GM12878 (cell line): ENCODE measurements around the gene OXCT1. TPM values are rescaled to one million over a fixed set of nuclear protein-coding genes. Genes with fewer than 3 reads are reported as not detected.

Experiments used
- ATAC-seq: fragments of 200-7000 bp; cut with Tn5 transposase; 3 replicates; pipeline ENCODE4 v1.9.1; 2020; ENCODE audit warnings: mild to moderate bottlenecking, moderate library complexity
- BruUV-seq: library from RNA; stranded (reverse); fragments of 400-500 nt; replicated peaks from 2 replicates; lab custom pipeline; 2021; lab: Mats Ljungman, UMichigan
- CTCF ChIA-PET: fragments of 300-600 bp; sonication (Branson Sonifier 250); formaldehyde crosslinking; extraction: SDS; loops from one replicate; lab custom pipeline; 2021; ENCODE audit warnings: inconsistent platforms; lab: Yijun Ruan, JAX
- POLR2A ChIA-PET: fragments of 350-600 bp; formaldehyde crosslinking; extraction: SDS; loops from one replicate; lab custom pipeline; 2021; ENCODE audit warnings: inconsistent platforms; lab: Charles Lee
- RAD21 ChIA-PET: fragments of 300-600 bp; sonication (Branson Sonifier 250); formaldehyde crosslinking; loops from one replicate; lab custom pipeline; 2023; ENCODE audit warnings: antibody characterized with exemption; ENCODE audit not compliant: unreplicated experiment; lab: Charles Lee
- SMC1A ChIA-PET: fragments of 300-600 bp; sonication (Branson Sonifier 250); formaldehyde crosslinking; loops from one replicate; lab custom pipeline; 2023; ENCODE audit not compliant: unreplicated experiment, uncharacterized antibody; lab: Charles Lee
- DNase-seq: peaks from one replicate; pipeline ENCODE4 v3.0.0-alpha.2; 2011; ENCODE audit warnings: low read depth, low spot score
- FAIRE-seq: peaks from 3 replicates; lab custom pipeline; 2011; peaks lifted over from hg19 to GRCh38; lab: Jason Lieb, UNC
- H2AFZ ChIP-seq: 2 replicates; pipeline ENCODE4 v1.6.0; 2011; ENCODE audit warnings: low read depth, low read length, control low read depth; ENCODE audit not compliant: control insufficient read depth
- H3K27ac ChIP-seq: 2 replicates; pipeline ENCODE4 v1.5.1; 2011; ENCODE audit warnings: control low read depth; ENCODE audit not compliant: control insufficient read depth, insufficient read depth
- H3K27me3 ChIP-seq, 2 experiments: replicated peaks in 1 of 2; 2 replicates each; pipeline versions ENCODE4 v1.6.0 to v1.6.1; 2011; ENCODE audit warnings: low read length in 1 of 2; ENCODE audit not compliant: control insufficient read depth in 2 of 2, insufficient read depth in 2 of 2
- H3K36me3 ChIP-seq, 2 experiments: 2 replicates each; pipeline ENCODE4 v1.5.1; 2011; ENCODE audit warnings: low read length in 1 of 2; ENCODE audit not compliant: control insufficient read depth in 2 of 2, insufficient read depth in 2 of 2
- H3K4me1 ChIP-seq: 2 replicates; pipeline ENCODE4 v1.6.1; 2011; ENCODE audit warnings: mild to moderate bottlenecking, low read length, moderate library complexity, mixed read lengths; ENCODE audit not compliant: control insufficient read depth, insufficient read depth
- H3K4me2 ChIP-seq: 2 replicates; pipeline ENCODE4 v1.6.0; 2011; ENCODE audit warnings: control low read depth; ENCODE audit not compliant: control insufficient read depth, insufficient read depth
- H3K4me3 ChIP-seq: fragments of 200-600 bp; sonication (generic); 2 replicates; pipeline ENCODE4 v1.5.1; 2016
- H3K79me2 ChIP-seq: 2 replicates; pipeline ENCODE4 v1.6.0; 2011; ENCODE audit warnings: low read length; ENCODE audit not compliant: control insufficient read depth, insufficient read depth
- H3K9ac ChIP-seq: 2 replicates; pipeline ENCODE4 v1.8.0; 2011; ENCODE audit warnings: low read length, control low read depth, mixed read lengths; ENCODE audit not compliant: control insufficient read depth, insufficient read depth
- H3K9me3 ChIP-seq: replicated peaks from 3 replicates; pipeline ENCODE4 v1.5.1; 2011; ENCODE audit warnings: mild to moderate bottlenecking, low read length; ENCODE audit not compliant: control insufficient read depth, insufficient read depth
- H4K20me1 ChIP-seq: 2 replicates; pipeline ENCODE4 v1.6.0; 2011; ENCODE audit not compliant: control insufficient read depth, insufficient read depth
- NBN ChIP-seq: fragments of 450-650 bp; IDR thresholded peaks from 2 replicates; pipeline ENCODE4 v1.6.1; 2016
- STAT1 ChIP-seq: fragments of 450-650 bp; conservative IDR thresholded peaks from 2 replicates; pipeline ENCODE4 v1.6.1; 2014; ENCODE audit warnings: antibody characterized with exemption, mild to moderate bottlenecking
- TCF7 ChIP-seq: IDR thresholded peaks from 2 replicates; pipeline ENCODE4 v1.6.1; 2014; ENCODE audit warnings: antibody characterized with exemption, borderline replicate concordance
- YBX1 ChIP-seq: fragments of 450-650 bp; IDR thresholded peaks from 2 replicates; pipeline ENCODE4 v1.6.1; 2016; ENCODE audit warnings: antibody characterized with exemption
- WGBS: methylation state at CpG from one replicate; pipeline ENCODE4 v1.1.6; 2016; ENCODE audit warnings: low lambda C conversion rate; ENCODE audit not compliant: insufficient replicate concordance, insufficient coverage; ENCODE audit errors: missing lambda C conversion rate; 5-methylcytosine and 5-hydroxymethylcytosine counted together
- in situ Hi-C: fragments of 300-500 bp; cut with MboI; formaldehyde crosslinking; loops from 9 replicates; pipeline ENCODE4 v1.14.3; 2018; ENCODE audit warnings: mixed read lengths
- intact Hi-C: fragments of 100-400 bp; cut with micrococcal nuclease; formaldehyde crosslinking; loops from one replicate; pipeline ENCODE4 v1.14.2; 2022; ENCODE audit not compliant: unreplicated experiment
- polyA plus RNA-seq, 11 experiments: library from polyadenylated mRNA; depleted of rRNA in 4 of 11; unstranded in 6 of 11; stranded (reverse) in 5 of 11; fragments of >200 nt; fragmentation: Nextera tagmentation in 4 of 11; fragmentation: Illumina TruSeq in 1 of 11; extraction: Ambion mirVana in 4 of 11; extraction: Trizol in 1 of 11; gene quantifications; 1 replicate in 1 of 11; 2 replicates in 10 of 11; pipeline versions ENCODE4 v1.2.1 to v1.2.3, GENCODE V29; 2011 to 2016; ENCODE audit warnings: inconsistent platforms in 2 of 11, missing spikeins in 2 of 11, low read depth in 1 of 11
- total RNA-seq, 4 experiments: library from RNA; depleted of rRNA in 3 of 4; stranded (reverse); fragments of >200 nt in 3 of 4; fragmentation: Illumina TruSeq in 1 of 4; extraction: Trizol in 1 of 4; gene quantifications; 2 replicates each; pipeline versions ENCODE4 v1.2.1 to v1.2.3, GENCODE V29; 2013 to 2021
- TF ChIP-seq, protein P1 (sequence below): fragments of 450-650 bp; IDR thresholded peaks from 2 replicates; pipeline ENCODE4 v1.6.1; 2016; ENCODE audit warnings: mild to moderate bottlenecking
- TF ChIP-seq, protein P2 (sequence below): fragments of 450-650 bp; IDR thresholded peaks from 2 replicates; pipeline ENCODE4 v1.6.1; 2016; ENCODE audit warnings: mild to moderate bottlenecking
- TF ChIP-seq, protein P3 (sequence below): fragments of 450-650 bp; IDR thresholded peaks from 2 replicates; pipeline ENCODE4 v1.6.1; 2018; ENCODE audit warnings: borderline replicate concordance, mild to moderate bottlenecking; ENCODE audit not compliant: partially characterized antibody

Gene OXCT1
- total and polyA plus RNA-seq, 10 of the 15 experiments (the other 5 are each of a cell fraction or from before 2014, with no cell fraction given) = 46.9 to 103 (median 70.5) TPM

DNA sequence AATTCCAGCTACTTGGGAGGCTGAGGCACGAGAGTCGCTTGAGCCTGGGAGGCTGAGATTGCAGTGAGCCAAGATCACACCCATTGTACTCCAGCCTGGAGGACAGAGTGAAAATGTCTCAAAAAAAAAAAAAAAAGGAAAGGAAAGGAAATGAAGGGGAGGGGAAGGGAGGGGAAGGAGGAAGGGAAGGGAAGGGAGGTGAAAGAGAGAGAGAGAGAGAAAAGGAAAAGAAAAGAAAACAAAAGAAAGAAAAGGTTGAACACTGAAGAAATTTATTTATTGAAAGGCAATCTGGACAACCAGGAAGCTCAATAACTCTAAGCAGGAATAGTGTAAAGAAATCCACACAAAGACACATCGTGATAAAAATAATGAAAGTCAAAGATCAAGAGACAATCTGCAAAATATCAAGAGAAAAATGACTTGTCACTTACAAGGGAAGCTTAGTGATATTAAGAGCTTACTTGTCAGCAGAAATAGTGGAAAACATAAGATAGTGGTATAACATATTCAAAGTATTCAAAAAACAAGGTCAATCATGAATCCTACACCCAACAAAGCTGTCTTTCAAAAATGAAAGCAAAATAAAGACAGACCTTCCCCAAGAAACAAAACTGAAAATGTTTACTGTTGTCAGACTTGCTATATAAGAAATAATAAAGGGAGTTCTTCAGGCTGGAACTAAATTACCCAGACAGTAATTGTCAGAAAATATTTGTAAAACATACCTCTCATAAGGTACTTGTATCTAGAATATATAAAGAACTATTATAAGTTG lies 23.0 kb upstream of the OXCT1 start:
- Histone ChIP-seq H4K20me1 (no peaks in the 10 kb centered on the region), H3K4me2 (peak overlapping the region; percentile 80), H2AFZ (peak overlapping the region; percentile 82), H3K9ac (no peak overlapping the region), H3K27me3 (no peaks in the 10 kb centered on the region), H3K4me1 (0 out of 2 replicates have a peak, but pooled peaks cover 6% of the 10 kb centered on the region), H3K9me3 (no peaks in the 10 kb centered on the region; the same call in 2 of the 3 replicates)
- ATAC-seq (peak; percentile 70), DNase-seq (no peak), FAIRE-seq (peak; percentile 95)
- ChIA-PET RAD21 (interaction anchor here (2.7 kb wide), 1 partner anchor 11 kb away, joined by 6 read pairs; the partner anchor contains the start of gene RIMOC1), SMC1A (interaction anchor here (0.7 to 1.8 kb wide), 7 partner anchors 8 to 555 kb away, joined by 3 to 6 read pairs (median 4); partner anchors contain the start of gene RIMOC1)
- no TSS peak for BruUV-seq
- WGBS = 94% methylated on average over 3 of the region's 3 CpGs
- TF ChIP-seq STAT1 (no peak), TCF7 (no peak), NBN (peak; percentile 35; the same call in 1 of the 2 replicates), YBX1 (0 out of 2 replicates have a peak, but pooled peaks have one; percentile 6)
- TF ChIP-seq, protein P1, sequence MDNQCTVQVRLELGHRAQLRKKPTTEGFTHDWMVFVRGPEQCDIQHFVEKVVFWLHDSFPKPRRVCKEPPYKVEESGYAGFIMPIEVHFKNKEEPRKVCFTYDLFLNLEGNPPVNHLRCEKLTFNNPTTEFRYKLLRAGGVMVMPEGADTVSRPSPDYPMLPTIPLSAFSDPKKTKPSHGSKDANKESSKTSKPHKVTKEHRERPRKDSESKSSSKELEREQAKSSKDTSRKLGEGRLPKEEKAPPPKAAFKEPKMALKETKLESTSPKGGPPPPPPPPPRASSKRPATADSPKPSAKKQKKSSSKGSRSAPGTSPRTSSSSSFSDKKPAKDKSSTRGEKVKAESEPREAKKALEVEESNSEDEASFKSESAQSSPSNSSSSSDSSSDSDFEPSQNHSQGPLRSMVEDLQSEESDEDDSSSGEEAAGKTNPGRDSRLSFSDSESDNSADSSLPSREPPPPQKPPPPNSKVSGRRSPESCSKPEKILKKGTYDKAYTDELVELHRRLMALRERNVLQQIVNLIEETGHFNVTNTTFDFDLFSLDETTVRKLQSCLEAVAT = peak; percentile 60; the same call in 1 of the 2 replicates
- TF ChIP-seq, protein P2, sequence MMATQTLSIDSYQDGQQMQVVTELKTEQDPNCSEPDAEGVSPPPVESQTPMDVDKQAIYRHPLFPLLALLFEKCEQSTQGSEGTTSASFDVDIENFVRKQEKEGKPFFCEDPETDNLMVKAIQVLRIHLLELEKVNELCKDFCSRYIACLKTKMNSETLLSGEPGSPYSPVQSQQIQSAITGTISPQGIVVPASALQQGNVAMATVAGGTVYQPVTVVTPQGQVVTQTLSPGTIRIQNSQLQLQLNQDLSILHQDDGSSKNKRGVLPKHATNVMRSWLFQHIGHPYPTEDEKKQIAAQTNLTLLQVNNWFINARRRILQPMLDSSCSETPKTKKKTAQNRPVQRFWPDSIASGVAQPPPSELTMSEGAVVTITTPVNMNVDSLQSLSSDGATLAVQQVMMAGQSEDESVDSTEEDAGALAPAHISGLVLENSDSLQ = peak; percentile 62; the same call in 1 of the 2 replicates
- TF ChIP-seq, protein P3, sequence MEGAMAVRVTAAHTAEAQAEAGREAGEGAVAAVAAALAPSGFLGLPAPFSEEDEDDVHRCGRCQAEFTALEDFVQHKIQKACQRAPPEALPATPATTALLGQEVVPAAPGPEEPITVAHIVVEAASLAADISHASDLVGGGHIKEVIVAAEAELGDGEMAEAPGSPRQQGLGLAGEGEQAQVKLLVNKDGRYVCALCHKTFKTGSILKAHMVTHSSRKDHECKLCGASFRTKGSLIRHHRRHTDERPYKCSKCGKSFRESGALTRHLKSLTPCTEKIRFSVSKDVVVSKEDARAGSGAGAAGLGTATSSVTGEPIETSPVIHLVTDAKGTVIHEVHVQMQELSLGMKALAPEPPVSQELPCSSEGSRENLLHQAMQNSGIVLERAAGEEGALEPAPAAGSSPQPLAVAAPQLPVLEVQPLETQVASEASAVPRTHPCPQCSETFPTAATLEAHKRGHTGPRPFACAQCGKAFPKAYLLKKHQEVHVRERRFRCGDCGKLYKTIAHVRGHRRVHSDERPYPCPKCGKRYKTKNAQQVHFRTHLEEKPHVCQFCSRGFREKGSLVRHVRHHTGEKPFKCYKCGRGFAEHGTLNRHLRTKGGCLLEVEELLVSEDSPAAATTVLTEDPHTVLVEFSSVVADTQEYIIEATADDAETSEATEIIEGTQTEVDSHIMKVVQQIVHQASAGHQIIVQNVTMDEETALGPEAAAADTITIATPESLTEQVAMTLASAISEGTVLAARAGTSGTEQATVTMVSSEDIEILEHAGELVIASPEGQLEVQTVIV = no peak
- TF ChIP-seq, all 136 proteins: peak for 4
- intact Hi-C loops (no loop called here), in situ Hi-C loops (no loop called here)
- Histone ChIP-seq H3K4me3 (no peak overlapping the region), H3K27ac (peak overlapping the region; percentile 18; the same call in 1 of the 2 replicates), H3K79me2 (no peaks in the 10 kb centered on the region), H3K36me3 (no peaks in the 10 kb centered on the region)
- CTCF ChIA-PET = interaction anchor here (0.6 to 1.6 kb wide), 4 partner anchors 37 to 993 kb away, joined by 3 to 8 read pairs (median 6); no protein-coding TSS in a partner anchor
- POLR2A ChIA-PET = interaction anchor here (0.7 to 1.5 kb wide), 3 partner anchors 9 to 16 kb away, joined by 3 read pairs; no protein-coding TSS in a partner anchor
